ENCODE data around the gene SLC38A6.

GRCh38 chr14:61041704-61042103, 60.7 kb downstream of the SLC38A6 start:
- no peak for TF ChIP-seq CTCF (IDR thresholded peaks at IDR 0.05)
- TF ChIP-seq POLR2A (IDR thresholded peaks at IDR 0.05), result no peak
